MM.1S (cell line): ENCODE measurements around the gene KATNAL2.

Source experiments
- CTCF ChIP-seq: fragments of 300-600 bp; sonication (generic); IDR thresholded peaks from 2 replicates; pipeline ENCODE4 v1.5.1; 2016; ENCODE audit warnings: antibody characterized with exemption, low read length, mixed read lengths
- EZH2 ChIP-seq: fragments of 300-600 bp; sonication (generic); optimal IDR thresholded peaks from 2 replicates; pipeline ENCODE3; 2017; ENCODE audit warnings: low read depth, mild to moderate bottlenecking, antibody characterized with exemption, low read length, mixed read lengths
- EZH2phosphoT487 ChIP-seq: fragments of 300-600 bp; sonication (generic); IDR thresholded peaks from 2 replicates; pipeline ENCODE4 v1.6.1; 2018; ENCODE audit warnings: antibody characterized with exemption, low read length

GRCh38 chr18:47077111-47077510, 159.7 kb downstream of the KATNAL2 start:
- TF ChIP-seq CTCF, result no peak
- TF ChIP-seq EZH2, result no peak
- TF ChIP-seq EZH2phosphoT487, result no peak
